ENCODE measurements around the gene SLC25A43.

SLC25A43 gene

DNA sequence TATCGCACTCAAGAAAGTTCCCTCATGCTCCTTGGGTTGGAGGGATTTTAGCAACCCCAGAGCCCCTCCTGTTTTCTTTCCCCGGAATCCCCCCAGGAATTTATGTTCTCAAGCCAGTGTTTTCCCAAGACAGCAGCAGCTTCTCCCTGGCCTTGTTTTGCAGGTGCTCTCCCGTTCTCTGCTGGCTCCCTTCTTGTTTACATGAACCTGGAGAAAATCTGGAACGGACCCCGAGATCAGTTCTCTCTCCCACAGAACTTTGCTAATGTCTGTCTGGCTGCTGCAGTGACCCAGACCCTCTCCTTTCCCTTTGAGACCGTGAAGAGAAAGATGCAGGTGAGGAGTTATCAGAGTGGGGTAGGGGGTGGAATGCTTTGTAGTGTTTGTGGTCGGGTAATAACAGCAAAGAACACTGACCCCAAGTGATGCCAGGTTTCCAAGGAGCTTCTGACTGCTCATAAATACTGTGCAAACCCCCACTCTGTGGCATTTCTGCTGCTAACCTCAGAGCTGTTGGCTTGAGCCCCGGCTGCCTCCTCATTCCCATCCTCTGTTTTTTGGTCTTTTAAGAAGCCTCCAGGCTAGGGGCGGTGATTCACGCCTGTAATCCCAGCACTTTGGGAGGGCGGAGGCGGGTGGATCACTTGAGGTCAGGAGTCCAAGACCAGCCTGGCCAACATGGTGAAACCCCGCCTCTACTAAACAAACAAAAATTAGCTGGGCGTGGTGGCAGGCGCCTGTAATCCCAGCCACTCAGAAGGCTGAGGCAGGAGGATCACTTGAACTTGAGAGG is 11.1 kb downstream of the SLC25A43 start:
- Histone ChIP-seq H3K4me3 (ENCODE audit: low read length) (no peak overlapping the region), H3K27ac (ENCODE audit: low read depth, low read length) (no peak overlapping the region), H3K9ac (ENCODE audit: low read depth, low read length) (no peak overlapping the region), H3K4me1 (ENCODE audit: insufficient read depth, low read length) (no peaks in the 10 kb centered on the region), H3K36me3 (ENCODE audit: insufficient read depth, low read length) (0 out of 2 replicates have a peak, but pooled peaks cover 5% of the 10 kb centered on the region), H3K9me3 (ENCODE audit: insufficient read depth, low read depth, low read length) (no peaks in the 10 kb centered on the region), H3K27me3 (ENCODE audit: insufficient read depth, low read length) (no peaks in the 10 kb centered on the region)
- 81% methylated on average over 14 of the region's 15 CpGs for WGBS

DNA sequence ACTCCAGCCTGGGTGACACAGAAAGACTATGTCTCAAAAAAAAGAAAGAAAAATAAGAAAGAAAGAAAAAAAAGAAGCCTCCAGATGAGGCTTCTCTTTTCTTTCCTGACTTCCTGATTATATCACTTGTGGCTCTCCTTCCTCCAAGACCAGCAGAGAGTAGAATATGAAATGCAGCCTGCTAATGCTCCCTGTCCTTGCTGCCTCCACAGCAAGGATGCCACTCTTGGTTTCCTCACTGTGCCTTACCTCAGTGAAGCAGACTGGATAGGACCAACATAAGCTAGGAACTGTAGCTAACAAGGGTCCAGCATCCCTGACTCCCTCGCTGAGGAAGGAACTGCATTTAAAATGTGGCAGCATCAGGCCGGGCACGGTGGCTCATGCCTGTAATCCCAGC is 11.7 kb downstream of the SLC25A43 start:
- 0 out of 2 replicates have a peak, but pooled peaks cover 5% of the 10 kb centered on the region for H3K36me3 ChIP-seq (ENCODE audit: insufficient read depth, low read length)
- no peaks in the 10 kb centered on the region for H3K27me3 ChIP-seq (ENCODE audit: insufficient read depth, low read length)
- H3K9ac ChIP-seq (ENCODE audit: low read depth, low read length), result no peak overlapping the region
- no peaks in the 10 kb centered on the region for H3K9me3 ChIP-seq (ENCODE audit: insufficient read depth, low read depth, low read length)
- H3K27ac ChIP-seq (ENCODE audit: low read depth, low read length), result no peak overlapping the region
- no peak overlapping the region for H3K4me3 ChIP-seq (ENCODE audit: low read length)
- WGBS, result 93% methylated on average over 3 of the region's 3 CpGs
- no peaks in the 10 kb centered on the region for H3K4me1 ChIP-seq (ENCODE audit: insufficient read depth, low read length)

DNA sequence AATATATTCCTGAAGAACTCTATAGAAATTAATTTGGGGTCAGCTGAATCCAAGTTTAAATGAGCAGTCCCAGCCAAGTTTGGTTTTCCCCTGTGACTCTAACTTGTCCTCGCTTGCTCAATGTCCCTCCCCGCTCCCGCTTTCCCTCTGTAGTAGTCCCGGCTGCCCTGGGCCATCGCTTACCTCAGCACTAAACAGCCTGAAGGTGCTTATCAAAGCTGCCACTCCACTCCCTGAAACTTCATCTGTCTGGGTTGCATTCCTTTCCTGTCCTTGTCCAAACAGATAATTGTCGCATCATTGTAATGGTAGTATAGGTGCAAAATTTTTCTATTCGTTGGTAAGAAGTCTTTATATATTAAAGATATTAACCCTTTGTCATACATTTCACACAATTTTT is 12.8 kb downstream of the SLC25A43 start:
- H3K4me3 ChIP-seq (ENCODE audit: low read length), result no peak overlapping the region
- H3K36me3 ChIP-seq (ENCODE audit: insufficient read depth, low read length), result no peaks in the 10 kb centered on the region
- no peaks in the 10 kb centered on the region for H3K9me3 ChIP-seq (ENCODE audit: insufficient read depth, low read depth, low read length)
- no peak overlapping the region for H3K27ac ChIP-seq (ENCODE audit: low read depth, low read length)
- no peaks in the 10 kb centered on the region for H3K4me1 ChIP-seq (ENCODE audit: insufficient read depth, low read length)
- WGBS, result 97% methylated on average over 5 of the region's 7 CpGs
- no peaks in the 10 kb centered on the region for H3K27me3 ChIP-seq (ENCODE audit: insufficient read depth, low read length)
- H3K9ac ChIP-seq (ENCODE audit: low read depth, low read length), result no peak overlapping the region

DNA sequence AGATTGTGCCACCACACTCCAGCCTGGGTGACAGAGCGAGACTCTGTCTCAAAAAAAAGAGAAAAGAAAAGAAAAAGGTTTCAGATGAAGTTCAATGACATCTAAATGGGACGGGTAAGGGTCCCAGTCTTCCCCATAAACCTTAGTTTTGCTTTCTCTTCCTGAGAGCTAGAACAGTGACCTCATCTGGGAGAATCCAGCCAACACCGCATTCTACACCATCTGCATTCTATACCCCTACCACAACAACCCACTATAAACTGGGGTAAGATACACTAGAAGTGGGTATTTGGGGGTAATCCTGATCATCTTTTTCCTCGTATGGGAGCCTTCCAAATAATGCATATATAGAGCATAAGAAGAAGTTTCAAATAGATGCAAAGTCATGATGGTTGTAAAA is 18.2 kb downstream of the SLC25A43 start:
- Histone ChIP-seq H3K36me3 (ENCODE audit: insufficient read depth, low read length) (no peaks in the 10 kb centered on the region), H3K27ac (ENCODE audit: low read depth, low read length) (no peak overlapping the region), H3K27me3 (ENCODE audit: insufficient read depth, low read length) (no peaks in the 10 kb centered on the region), H3K9ac (ENCODE audit: low read depth, low read length) (no peak overlapping the region), H3K4me1 (ENCODE audit: insufficient read depth, low read length) (peaks cover 2% of the 10 kb centered on the region; the same call in 1 of the 2 replicates), H3K4me3 (ENCODE audit: low read length) (no peak overlapping the region), H3K9me3 (ENCODE audit: insufficient read depth, low read depth, low read length) (no peaks in the 10 kb centered on the region)
- 86% methylated on average over 2 of the region's 4 CpGs for WGBS

DNA sequence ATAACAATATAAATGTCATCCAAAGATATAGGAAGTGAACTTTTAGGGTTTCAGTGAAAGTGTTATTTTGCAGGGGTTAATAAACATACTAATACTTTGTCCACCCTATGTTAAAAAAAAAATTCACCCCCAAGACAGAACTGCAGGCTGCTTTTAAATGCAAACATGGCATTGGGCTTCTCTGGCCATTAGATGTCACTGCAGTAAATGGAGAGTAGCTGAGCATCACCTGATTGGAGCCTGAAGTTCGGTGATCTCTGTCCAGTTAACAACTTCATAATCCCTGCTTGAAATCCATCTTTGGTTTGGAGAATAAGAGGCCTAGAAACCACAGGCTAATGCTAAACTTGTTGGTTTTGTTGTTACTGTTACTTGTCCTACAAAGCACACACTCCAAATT is 18.7 kb downstream of the SLC25A43 start:
- WGBS, result 83% methylated on average over 1 of the region's 1 CpG
- Histone ChIP-seq H3K9ac (ENCODE audit: low read depth, low read length) (no peak overlapping the region), H3K36me3 (ENCODE audit: insufficient read depth, low read length) (no peaks in the 10 kb centered on the region), H3K9me3 (ENCODE audit: insufficient read depth, low read depth, low read length) (no peaks in the 10 kb centered on the region), H3K4me1 (ENCODE audit: insufficient read depth, low read length) (peaks cover 2% of the 10 kb centered on the region; the same call in 1 of the 2 replicates), H3K27ac (ENCODE audit: low read depth, low read length) (no peak overlapping the region), H3K4me3 (ENCODE audit: low read length) (no peak overlapping the region), H3K27me3 (ENCODE audit: insufficient read depth, low read length) (no peaks in the 10 kb centered on the region)

DNA sequence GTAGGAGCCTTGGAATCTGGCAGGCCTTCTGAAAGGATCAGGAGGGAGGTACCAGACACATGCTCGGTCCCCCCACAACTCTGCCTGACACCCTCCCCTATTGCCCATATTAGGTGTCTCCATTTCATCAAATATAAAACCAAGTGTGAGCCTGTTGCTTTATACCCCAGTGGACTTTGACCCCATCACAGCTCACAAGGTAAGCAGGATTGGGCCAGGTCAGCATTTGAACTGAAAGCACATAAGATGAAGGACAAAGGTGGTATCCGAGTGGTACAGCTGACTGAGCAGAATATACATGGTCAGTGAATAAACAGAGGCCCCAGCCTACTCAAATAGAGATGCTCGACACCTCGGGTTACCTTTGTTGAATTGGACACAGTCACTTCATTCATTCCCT is 20.0 kb downstream of the SLC25A43 start:
- Histone ChIP-seq H3K27ac (ENCODE audit: low read depth, low read length) (no peak overlapping the region), H3K4me3 (ENCODE audit: low read length) (no peak overlapping the region), H3K36me3 (ENCODE audit: insufficient read depth, low read length) (no peaks in the 10 kb centered on the region), H3K4me1 (ENCODE audit: insufficient read depth, low read length) (peaks cover 2% of the 10 kb centered on the region; the same call in 1 of the 2 replicates), H3K9me3 (ENCODE audit: insufficient read depth, low read depth, low read length) (no peaks in the 10 kb centered on the region), H3K27me3 (ENCODE audit: insufficient read depth, low read length) (no peaks in the 10 kb centered on the region), H3K9ac (ENCODE audit: low read depth, low read length) (no peak overlapping the region)
- WGBS, result 95% methylated on average over 3 of the region's 4 CpGs

DNA sequence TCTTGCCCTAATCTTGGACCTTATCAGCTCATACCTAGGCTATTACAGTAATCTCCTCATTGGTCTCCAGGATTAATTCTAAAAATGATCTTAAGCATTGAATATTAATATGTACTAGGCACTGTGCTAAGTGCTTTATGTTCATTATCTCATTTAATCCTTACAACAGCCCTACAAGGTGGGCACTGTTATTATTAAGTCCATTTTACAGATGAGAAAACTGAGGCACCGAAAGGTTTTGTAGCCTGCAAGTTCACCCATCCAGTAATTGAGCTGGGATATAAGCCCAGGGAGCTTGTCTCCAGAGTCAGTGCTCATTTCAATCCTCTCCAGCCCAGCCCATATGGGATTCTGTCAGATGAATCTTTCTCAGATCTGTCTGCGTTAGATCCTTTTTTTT is 20.8 kb downstream of the SLC25A43 start:
- no peak overlapping the region for H3K27ac ChIP-seq (ENCODE audit: low read depth, low read length)
- 100% methylated on average over 1 of the region's 2 CpGs for WGBS

DNA sequence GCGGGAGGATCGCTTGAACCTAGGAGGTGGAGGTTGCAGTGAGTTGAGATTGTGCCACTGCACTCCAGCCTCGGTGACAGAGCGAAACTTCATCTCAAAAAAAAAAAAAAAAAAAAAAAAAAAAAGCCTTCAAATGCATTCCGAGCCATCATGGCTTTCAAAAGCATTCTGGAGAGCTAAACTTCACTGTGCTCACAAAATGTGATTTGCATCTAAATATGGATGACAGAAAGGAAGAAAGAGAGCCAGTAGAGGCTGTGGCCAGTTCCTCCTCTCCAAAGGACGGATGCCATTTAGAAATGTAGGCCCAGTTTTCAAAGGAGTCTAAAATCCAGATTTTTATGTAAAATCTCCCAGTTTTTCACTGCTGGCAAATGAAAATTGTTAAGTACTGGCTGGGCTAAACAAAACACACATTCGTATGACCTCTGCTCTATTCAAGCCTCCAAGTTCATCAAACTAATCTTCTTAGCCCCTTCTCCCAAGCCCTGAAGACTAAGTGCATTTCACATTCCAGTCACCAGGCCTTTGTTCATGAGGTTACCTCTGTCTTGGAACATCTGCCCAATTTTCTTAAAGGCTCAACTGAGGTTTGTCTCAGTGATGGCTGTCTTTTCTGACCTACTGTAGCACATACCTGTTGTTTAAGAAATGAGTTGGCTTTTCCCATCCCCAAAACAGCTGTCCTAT is 22.0 kb downstream of the SLC25A43 start:
- no peaks in the 10 kb centered on the region for H3K36me3 ChIP-seq (ENCODE audit: insufficient read depth, low read length)
- no peak overlapping the region for H3K4me3 ChIP-seq (ENCODE audit: low read length)
- H3K4me1 ChIP-seq (ENCODE audit: insufficient read depth, low read length), result peaks cover 2% of the 10 kb centered on the region; the same call in 1 of the 2 replicates
- 76% methylated on average over 5 of the region's 7 CpGs for WGBS
- H3K9ac ChIP-seq (ENCODE audit: low read depth, low read length), result no peak overlapping the region
- H3K9me3 ChIP-seq (ENCODE audit: insufficient read depth, low read depth, low read length), result no peaks in the 10 kb centered on the region
- no peak overlapping the region for H3K27ac ChIP-seq (ENCODE audit: low read depth, low read length)
- H3K27me3 ChIP-seq (ENCODE audit: insufficient read depth, low read length), result no peaks in the 10 kb centered on the region

More for the DNA sequence above, 20.8 kb downstream of the SLC25A43 start:
- H3K9ac ChIP-seq (ENCODE audit: low read depth, low read length), result no peak overlapping the region
- H3K4me3 ChIP-seq (ENCODE audit: low read length), result no peak overlapping the region
- no peaks in the 10 kb centered on the region for H3K36me3 ChIP-seq (ENCODE audit: insufficient read depth, low read length)
- H3K9me3 ChIP-seq (ENCODE audit: insufficient read depth, low read depth, low read length), result no peaks in the 10 kb centered on the region
- no peaks in the 10 kb centered on the region for H3K27me3 ChIP-seq (ENCODE audit: insufficient read depth, low read length)
- H3K4me1 ChIP-seq (ENCODE audit: insufficient read depth, low read length), result peaks cover 2% of the 10 kb centered on the region; the same call in 1 of the 2 replicates

DNA sequence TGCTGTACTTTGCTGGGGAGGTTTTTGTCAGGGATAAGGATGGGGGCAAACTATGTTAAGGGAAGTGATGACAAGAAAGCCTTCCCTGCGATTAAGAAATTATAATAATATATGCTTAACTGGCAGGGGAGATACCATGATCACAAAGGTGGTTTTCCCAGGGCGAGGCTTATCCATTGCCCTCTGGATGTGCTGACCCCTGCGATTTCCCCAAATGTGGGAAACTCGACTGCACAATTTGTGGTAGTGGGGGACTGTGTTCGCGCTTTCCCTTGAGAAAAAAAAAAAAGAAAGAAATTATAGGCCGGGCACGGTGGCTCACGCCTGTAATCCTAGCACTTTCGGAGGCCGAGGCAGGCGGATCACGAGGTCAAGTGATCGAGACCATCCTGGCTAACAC is 24.5 kb downstream of the SLC25A43 start:
- Histone ChIP-seq H3K4me3 (ENCODE audit: low read length) (no peak overlapping the region), H3K9me3 (ENCODE audit: insufficient read depth, low read depth, low read length) (no peaks in the 10 kb centered on the region), H3K4me1 (ENCODE audit: insufficient read depth, low read length) (peaks cover 2% of the 10 kb centered on the region), H3K27me3 (ENCODE audit: insufficient read depth, low read length) (no peaks in the 10 kb centered on the region), H3K36me3 (ENCODE audit: insufficient read depth, low read length) (no peaks in the 10 kb centered on the region), H3K27ac (ENCODE audit: low read depth, low read length) (no peak overlapping the region), H3K9ac (ENCODE audit: low read depth, low read length) (no peak overlapping the region)
- WGBS, result 96% methylated on average over 13 of the region's 14 CpGs

DNA sequence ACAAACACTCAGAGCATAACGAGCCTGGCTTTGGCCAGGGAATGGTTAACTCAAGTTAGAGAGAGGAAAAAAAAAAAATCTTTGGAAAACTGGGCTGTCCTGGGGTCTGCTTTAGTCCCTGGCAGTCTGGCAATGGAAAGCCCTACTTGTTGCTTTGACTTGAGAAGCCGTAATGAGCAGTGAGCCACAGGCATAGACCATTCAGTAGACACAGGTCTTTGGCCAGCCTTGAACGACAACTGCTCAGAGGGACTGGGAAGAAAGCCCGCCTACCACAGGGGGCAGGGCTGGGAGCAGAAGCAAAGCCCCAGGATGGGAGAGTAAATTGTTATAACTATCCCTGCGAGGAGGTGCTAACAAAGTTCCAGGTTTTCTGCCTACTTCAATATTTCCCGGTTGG is 25.9 kb downstream of the SLC25A43 start:
- WGBS, result 62% methylated on average over 6 of the region's 6 CpGs
- H3K27me3 ChIP-seq (ENCODE audit: insufficient read depth, low read length), result no peaks in the 10 kb centered on the region
- no peaks in the 10 kb centered on the region for H3K36me3 ChIP-seq (ENCODE audit: insufficient read depth, low read length)
- peaks cover 2% of the 10 kb centered on the region for H3K4me1 ChIP-seq (ENCODE audit: insufficient read depth, low read length)
- no peak overlapping the region for H3K9ac ChIP-seq (ENCODE audit: low read depth, low read length)
- no peak overlapping the region for H3K4me3 ChIP-seq (ENCODE audit: low read length)
- H3K9me3 ChIP-seq (ENCODE audit: insufficient read depth, low read depth, low read length), result no peaks in the 10 kb centered on the region
- no peak overlapping the region for H3K27ac ChIP-seq (ENCODE audit: low read depth, low read length)

DNA sequence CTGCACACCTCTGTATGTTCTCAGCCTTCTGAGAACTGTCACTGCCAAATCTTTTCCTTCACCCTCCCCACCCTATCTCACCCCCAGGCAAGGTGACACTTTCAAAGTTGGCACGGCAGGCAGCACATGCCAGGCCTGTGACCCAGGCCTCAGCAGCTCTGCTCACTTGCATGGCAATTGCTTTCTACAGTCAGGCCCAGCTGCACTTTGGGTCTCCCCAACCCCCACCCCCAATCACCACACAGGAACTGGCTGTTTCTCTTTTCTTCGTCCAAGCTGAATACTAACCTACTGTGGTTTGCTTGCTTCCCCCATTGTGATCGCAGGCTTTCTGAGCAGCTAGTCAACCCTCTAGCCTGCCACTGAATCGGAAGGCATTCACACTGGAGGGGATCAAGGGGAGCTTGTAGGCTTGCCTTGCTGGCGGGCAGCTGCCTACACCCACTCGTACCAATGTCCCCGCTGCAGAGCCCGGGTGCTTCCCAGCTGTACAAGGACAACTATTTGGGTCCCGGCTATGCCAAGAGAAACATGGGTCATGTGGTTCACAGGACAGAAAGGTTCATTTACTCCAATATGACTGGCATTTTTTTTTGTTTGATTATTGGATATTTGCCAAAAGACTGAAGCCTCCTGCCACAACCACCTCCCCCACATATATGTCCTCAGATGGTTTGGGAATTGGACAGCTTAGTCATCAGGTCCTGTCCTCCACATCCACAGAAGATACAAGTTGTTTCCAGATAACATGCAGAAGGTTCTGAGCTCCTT is 28.1 kb downstream of the SLC25A43 start:
- Histone ChIP-seq H3K36me3 (ENCODE audit: insufficient read depth, low read length) (no peaks in the 10 kb centered on the region), H3K4me3 (ENCODE audit: low read length) (no peak overlapping the region), H3K9me3 (ENCODE audit: insufficient read depth, low read depth, low read length) (no peaks in the 10 kb centered on the region), H3K27me3 (ENCODE audit: insufficient read depth, low read length) (no peaks in the 10 kb centered on the region), H3K4me1 (ENCODE audit: insufficient read depth, low read length) (no peaks in the 10 kb centered on the region; the same call in none of the 2 replicates), H3K27ac (ENCODE audit: low read depth, low read length) (no peak overlapping the region), H3K9ac (ENCODE audit: low read depth, low read length) (no peak overlapping the region)
- 86% methylated on average over 9 of the region's 9 CpGs for WGBS

Measured in HUES64 (cell line).